GM21367 (cell line): ENCODE data around the gene ADGRD1.

Experiments
- ATAC-seq: cut with Tn5 transposase; IDR thresholded peaks from one replicate; pipeline ENCODE4 v1.9.1; 2021; ENCODE audit not compliant: unreplicated experiment

ADGRD1 gene

GRCh38 chr12:131038961-131039950 lies 85.5 kb downstream of the ADGRD1 start:
- no peak for ATAC-seq

- ATAC-seq: no peak
Measured at GRCh38 chr12:131040491-131040890, 86.8 kb downstream of the ADGRD1 start.

- no peak for ATAC-seq
Measured at GRCh38 chr12:131041216-131041967, 87.7 kb downstream of the ADGRD1 start.

GRCh38 chr12:131041968-131042833 lies 88.5 kb downstream of the ADGRD1 start:
- ATAC-seq: no peak

GRCh38 chr12:131042834-131043245 lies 89.1 kb downstream of the ADGRD1 start:
- no peak for ATAC-seq

GRCh38 chr12:131043401-131043871 lies 89.7 kb downstream of the ADGRD1 start:
- no peak for ATAC-seq

GRCh38 chr12:131044136-131044535 lies 90.4 kb downstream of the ADGRD1 start:
- ATAC-seq: no peak

GRCh38 chr12:131044760-131045381 lies 91.2 kb downstream of the ADGRD1 start:
- no peak for ATAC-seq

GRCh38 chr12:131045705-131046460 lies 92.2 kb downstream of the ADGRD1 start:
- no peak for ATAC-seq

GRCh38 chr12:131046813-131047788 lies 93.4 kb downstream of the ADGRD1 start:
- ATAC-seq: no peak

- no peak for ATAC-seq
Measured at GRCh38 chr12:131047789-131048610, 94.3 kb downstream of the ADGRD1 start.

GRCh38 chr12:131048611-131048990 lies 94.9 kb downstream of the ADGRD1 start:
- ATAC-seq: no peak

- no peak for ATAC-seq
Measured at GRCh38 chr12:131049002-131049401, 95.3 kb downstream of the ADGRD1 start.

- no peak for ATAC-seq
Measured at GRCh38 chr12:131049549-131050339, 96.0 kb downstream of the ADGRD1 start.

- ATAC-seq: no peak
Measured at GRCh38 chr12:131050463-131051154, 96.9 kb downstream of the ADGRD1 start.

- ATAC-seq: no peak
Measured at GRCh38 chr12:131051155-131051473, 97.4 kb downstream of the ADGRD1 start.
